Measurements from ENCODE around the gene ADARB2. TPM values are rescaled to one million over a fixed set of nuclear protein-coding genes. Genes with fewer than 3 reads are reported as not detected.

ADARB2 gene
- total RNA-seq, 2 experiments from 2014 or later = 0.28 to 0.40 TPM

DNA sequence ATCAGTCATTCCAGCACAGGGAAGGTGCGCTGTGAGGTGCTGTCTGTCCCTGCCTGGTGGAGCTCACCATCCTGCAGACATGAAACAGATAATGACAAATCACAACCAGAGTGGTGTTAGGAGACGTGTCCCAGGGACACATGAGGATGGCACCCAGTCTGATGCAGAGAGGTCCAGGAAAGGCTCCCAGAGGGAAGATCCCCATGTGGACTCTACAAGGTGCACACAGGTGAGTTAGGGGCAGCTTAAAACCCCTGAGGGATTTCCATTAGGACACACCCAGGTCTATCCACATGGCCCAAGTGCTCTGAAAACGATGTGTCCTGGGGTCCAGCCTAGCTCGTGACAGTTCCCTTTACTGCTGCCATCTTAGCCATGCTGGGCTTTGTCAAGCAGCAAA, 91.4 kb downstream of the ADARB2 start:
- H3K27me3 Mint-ChIP-seq = no peaks in the 10 kb centered on the region
- no peak overlapping the region for H3K27ac Mint-ChIP-seq
- no peaks in the 10 kb centered on the region for H3K4me1 Mint-ChIP-seq
- POLR2A ChIA-PET = no interaction called here
- no peak for DNase-seq
- H3K9me3 Mint-ChIP-seq = peaks cover 2% of the 10 kb centered on the region
- H3K4me3 Mint-ChIP-seq = no peak overlapping the region
- H3K36me3 Mint-ChIP-seq = no peaks in the 10 kb centered on the region
- no peak for ATAC-seq (ENCODE audit: low read depth)

DNA sequence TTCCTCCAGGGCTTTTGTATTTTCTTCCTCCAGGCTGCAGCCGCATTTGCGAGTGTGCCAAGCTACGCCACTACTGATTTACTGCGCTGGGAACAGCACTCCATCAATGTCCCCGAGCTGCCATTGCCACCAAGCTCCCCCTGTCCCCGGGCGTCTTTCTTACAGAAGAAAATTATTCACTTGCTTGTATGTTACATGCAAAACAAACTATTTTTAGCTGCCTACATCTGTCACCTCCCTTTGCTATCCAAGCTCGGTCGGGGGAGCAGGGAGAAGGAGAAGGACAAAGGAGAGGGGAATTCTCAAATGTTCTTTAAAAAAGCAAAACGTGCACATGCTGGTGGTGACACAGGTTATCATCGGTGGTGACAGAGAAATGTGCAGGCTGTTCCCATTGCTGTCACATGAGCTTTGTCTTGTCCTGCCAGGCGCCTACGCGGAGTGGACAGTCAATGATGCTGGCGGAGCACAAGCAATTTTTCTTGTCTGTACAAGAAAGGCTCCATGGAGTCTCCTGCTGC, 93.1 kb downstream of the ADARB2 start:
- ATAC-seq (ENCODE audit: low read depth) (no peak), DNase-seq (no peak)
- H3K36me3 Mint-ChIP-seq = no peaks in the 10 kb centered on the region
- H3K4me3 Mint-ChIP-seq = no peak overlapping the region
- H3K9me3 Mint-ChIP-seq = peaks cover 2% of the 10 kb centered on the region
- H3K4me1 Mint-ChIP-seq = no peaks in the 10 kb centered on the region
- H3K27ac Mint-ChIP-seq = no peak overlapping the region
- POLR2A ChIA-PET = no interaction called here
- no peaks in the 10 kb centered on the region for H3K27me3 Mint-ChIP-seq

DNA sequence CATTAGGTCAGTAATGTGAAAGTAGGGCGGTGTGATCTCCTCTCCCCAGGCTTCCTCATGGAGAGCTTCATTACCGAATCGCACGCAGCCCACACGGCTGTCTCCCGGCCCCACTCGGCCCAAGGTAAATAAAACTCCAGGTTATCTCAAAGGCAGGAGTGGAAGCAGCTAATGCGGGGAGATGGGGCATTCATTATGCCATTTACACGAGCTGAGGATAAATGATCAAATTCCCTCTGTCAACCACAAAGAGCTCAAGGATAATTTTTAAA, 93.5 kb downstream of the ADARB2 start:
- no peaks in the 10 kb centered on the region for H3K36me3 Mint-ChIP-seq
- H3K4me1 Mint-ChIP-seq = no peaks in the 10 kb centered on the region
- H3K27ac Mint-ChIP-seq = no peak overlapping the region
- ATAC-seq (ENCODE audit: low read depth) = no peak
- no peak overlapping the region for H3K4me3 Mint-ChIP-seq
- POLR2A ChIA-PET = no interaction called here
- H3K27me3 Mint-ChIP-seq = no peaks in the 10 kb centered on the region
- no peak for DNase-seq
- H3K9me3 Mint-ChIP-seq = peaks cover 2% of the 10 kb centered on the region

DNA sequence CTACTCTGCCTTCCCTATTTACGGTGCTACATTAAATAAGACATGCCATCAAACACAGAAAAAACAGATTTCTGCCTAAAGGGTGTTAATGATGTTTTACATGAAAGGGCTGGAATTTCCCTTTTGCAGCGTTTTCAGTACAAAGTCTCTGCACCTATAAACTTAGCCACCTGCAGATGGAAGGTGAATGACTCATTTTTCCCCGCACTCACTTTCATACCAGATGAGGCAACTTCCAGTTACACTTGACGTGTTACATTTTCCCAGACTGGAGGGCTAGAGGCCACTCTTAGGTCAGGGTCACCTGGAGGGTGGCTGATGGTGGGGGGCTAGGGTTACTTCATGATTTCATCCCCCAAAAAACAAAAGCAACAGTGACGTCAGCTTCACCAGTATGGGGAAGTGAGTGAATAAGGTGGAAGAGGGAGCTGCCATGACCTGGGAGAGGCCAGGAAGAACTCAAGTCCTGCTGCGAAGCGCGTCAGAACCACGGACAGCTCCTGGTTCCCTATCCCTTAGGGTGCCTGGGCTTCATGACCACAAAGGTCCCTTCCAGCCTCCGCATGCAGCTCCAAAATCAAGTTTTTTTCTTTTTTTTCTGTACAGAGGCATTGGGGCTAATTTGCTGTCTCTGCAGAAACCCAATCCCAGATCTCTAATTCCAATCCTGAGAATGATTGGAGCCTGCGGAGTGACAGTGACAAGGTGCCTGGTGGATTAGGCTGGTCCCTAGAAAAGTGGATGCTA, 94.0 kb downstream of the ADARB2 start:
- Mint-ChIP-seq H3K9me3 (peaks cover 2% of the 10 kb centered on the region), H3K4me1 (no peaks in the 10 kb centered on the region), H3K27me3 (no peaks in the 10 kb centered on the region), H3K4me3 (no peak overlapping the region), H3K36me3 (no peaks in the 10 kb centered on the region), H3K27ac (no peak overlapping the region)
- POLR2A ChIA-PET = no interaction called here
- ATAC-seq (ENCODE audit: low read depth) (no peak), DNase-seq (peak; percentile 37)

DNA sequence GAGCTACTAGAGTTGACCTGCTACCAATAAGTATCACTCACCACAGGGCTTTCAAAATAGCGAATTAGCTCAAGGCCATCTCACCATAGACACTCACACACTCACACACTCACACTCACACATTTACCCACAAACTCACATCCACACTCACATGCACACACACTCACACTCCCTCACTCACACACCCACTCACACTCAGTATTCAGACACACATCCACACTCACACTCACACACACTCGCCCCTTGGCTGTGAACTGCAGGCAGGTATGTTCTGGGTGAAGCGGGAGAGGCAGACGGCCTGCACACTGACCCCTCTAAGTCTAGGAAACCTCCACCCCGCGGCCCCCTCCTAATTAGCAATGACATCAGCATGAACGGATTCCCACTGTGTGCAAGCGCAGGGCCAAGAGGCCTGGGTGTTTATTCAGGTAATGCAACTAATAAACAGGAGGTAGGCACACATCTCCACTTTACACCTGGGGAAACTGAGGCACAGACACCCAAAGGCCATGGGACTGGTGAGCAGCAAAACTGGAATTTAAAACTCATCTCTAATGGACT, 94.6 kb downstream of the ADARB2 start:
- POLR2A ChIA-PET = no interaction called here
- DNase-seq (no peak), ATAC-seq (ENCODE audit: low read depth) (no peak)
- peaks cover 2% of the 10 kb centered on the region for H3K9me3 Mint-ChIP-seq
- no peaks in the 10 kb centered on the region for H3K4me1 Mint-ChIP-seq
- H3K36me3 Mint-ChIP-seq = no peaks in the 10 kb centered on the region
- H3K27ac Mint-ChIP-seq = no peak overlapping the region
- no peaks in the 10 kb centered on the region for H3K27me3 Mint-ChIP-seq
- H3K4me3 Mint-ChIP-seq = no peak overlapping the region

DNA sequence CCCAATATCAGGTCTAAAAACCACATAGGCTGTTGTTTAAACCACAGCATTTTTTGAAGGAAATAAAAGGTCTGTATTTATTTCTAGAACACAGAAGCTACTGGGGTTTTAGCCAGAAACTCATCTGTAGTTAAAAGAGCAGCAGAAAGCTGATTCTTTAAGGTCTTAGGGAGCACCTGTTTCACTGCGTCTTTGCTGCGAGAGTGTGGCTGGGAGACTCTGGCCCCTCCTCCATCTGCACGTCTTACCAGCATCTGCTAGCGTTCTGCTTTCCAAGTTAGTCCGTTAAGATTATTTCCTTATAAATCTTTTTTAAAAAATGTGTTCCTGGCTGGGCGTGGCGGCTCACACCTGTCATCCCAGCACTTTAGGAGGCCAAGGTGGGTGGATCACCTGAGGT, 95.9 kb downstream of the ADARB2 start:
- ATAC-seq (ENCODE audit: low read depth) (no peak), DNase-seq (no peak)
- Mint-ChIP-seq H3K4me1 (no peaks in the 10 kb centered on the region), H3K27me3 (no peaks in the 10 kb centered on the region), H3K4me3 (no peak overlapping the region), H3K36me3 (no peaks in the 10 kb centered on the region), H3K9me3 (peaks cover 2% of the 10 kb centered on the region), H3K27ac (no peak overlapping the region)
- POLR2A ChIA-PET = no interaction called here

DNA sequence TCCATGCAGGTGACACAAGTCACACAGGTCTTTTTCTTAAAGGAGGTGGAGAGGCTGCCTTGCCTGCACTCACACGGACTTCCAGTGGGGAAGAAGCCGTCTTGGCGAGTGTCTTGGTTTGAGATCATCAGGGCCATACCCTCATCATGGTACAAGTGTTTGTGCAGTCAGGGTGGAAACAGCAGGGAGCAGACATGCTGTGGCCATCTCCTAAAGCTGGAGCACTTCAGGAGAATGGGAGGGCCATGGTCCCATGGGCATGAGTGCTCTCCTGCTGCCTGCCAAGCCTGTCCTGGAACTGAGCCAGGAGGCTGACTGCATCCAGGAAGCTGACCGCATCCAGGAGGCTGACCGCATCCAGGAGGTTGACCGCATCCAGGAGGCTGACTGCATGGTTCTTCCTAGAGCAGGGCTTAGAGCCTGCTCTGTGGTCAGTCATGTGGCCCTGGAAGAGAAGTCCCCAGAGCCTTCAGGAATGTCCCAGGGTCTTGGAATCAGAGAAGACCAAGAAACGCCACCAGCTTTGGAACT, 98.4 kb downstream of the ADARB2 start:
- no peaks in the 10 kb centered on the region for H3K4me1 Mint-ChIP-seq
- ATAC-seq (ENCODE audit: low read depth) (no peak), DNase-seq (no peak)
- POLR2A ChIA-PET = no interaction called here
- H3K27me3 Mint-ChIP-seq = no peaks in the 10 kb centered on the region
- no peak overlapping the region for H3K27ac Mint-ChIP-seq
- H3K4me3 Mint-ChIP-seq = no peak overlapping the region
- no peaks in the 10 kb centered on the region for H3K9me3 Mint-ChIP-seq
- H3K36me3 Mint-ChIP-seq = no peaks in the 10 kb centered on the region

DNA sequence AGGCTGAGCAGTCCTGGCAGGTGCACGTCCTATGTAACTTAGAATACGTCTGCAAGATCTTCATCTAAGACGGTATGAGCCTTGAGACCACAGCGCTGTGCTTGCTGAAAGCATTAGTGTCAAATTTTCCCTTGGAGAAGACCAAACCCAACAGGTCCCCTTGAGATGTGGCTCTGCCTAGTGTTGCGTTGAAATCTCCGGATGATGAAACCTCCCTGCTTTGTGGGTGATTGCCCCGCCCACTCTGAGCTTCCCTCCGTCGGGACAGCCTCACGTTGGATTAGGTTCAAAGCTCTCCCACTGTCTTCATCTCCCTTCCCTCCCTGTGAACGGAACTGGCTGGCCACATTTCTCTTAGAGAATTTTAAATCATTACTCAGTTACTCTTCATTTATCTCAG, 102.0 kb downstream of the ADARB2 start:
- Mint-ChIP-seq H3K27ac (no peak overlapping the region), H3K4me3 (no peak overlapping the region), H3K4me1 (no peaks in the 10 kb centered on the region), H3K36me3 (no peaks in the 10 kb centered on the region), H3K27me3 (no peaks in the 10 kb centered on the region), H3K9me3 (no peaks in the 10 kb centered on the region)
- ATAC-seq (ENCODE audit: low read depth) = no peak
- no peak for DNase-seq
- POLR2A ChIA-PET = no interaction called here

DNA sequence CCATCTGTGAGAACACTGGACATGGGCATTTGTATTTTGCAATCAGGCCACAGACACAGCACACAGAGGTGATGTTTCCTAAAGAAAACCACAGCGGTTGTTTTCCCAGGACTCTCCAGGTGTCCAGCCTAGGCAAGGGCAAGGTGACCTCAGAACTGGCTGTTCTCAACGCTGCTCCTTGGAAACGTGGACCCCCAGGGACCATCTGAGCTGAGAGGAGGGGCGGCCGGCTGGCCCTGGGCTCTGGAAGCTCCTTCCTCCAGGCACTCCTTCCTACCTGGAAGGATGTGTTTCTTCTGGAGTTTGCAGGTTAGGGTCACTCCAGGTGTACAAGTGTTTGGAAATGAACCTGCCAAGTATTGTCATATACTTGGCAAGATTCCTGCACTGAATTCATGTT, 103.1 kb downstream of the ADARB2 start:
- ATAC-seq (ENCODE audit: low read depth) = no peak
- DNase-seq = no peak
- H3K27ac Mint-ChIP-seq = no peak overlapping the region
- H3K4me1 Mint-ChIP-seq = no peaks in the 10 kb centered on the region
- no peak overlapping the region for H3K4me3 Mint-ChIP-seq
- POLR2A ChIA-PET = no interaction called here
- no peaks in the 10 kb centered on the region for H3K27me3 Mint-ChIP-seq
- no peaks in the 10 kb centered on the region for H3K36me3 Mint-ChIP-seq
- H3K9me3 Mint-ChIP-seq = no peaks in the 10 kb centered on the region

DNA sequence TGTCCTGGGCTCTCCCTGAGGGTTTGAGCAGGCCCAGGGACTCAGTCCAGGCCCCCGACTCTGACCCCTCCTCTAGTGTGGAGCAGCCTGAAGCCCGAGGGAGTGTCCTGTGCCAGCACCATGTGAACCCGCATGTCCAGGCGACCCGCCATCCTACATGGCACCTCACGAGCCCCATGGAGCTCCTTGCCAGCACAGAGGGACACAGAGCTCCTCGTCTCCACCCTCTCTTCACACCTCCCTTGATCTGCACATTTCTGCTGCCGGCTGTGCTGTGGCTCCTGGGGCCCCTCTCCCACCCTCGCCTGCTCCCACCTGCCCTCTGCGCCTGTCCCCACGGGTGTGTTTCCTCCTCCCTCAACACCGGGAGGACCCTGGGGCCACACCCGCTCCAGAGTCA, 103.5 kb downstream of the ADARB2 start:
- Mint-ChIP-seq H3K4me1 (no peaks in the 10 kb centered on the region), H3K4me3 (no peak overlapping the region), H3K27ac (no peak overlapping the region), H3K36me3 (no peaks in the 10 kb centered on the region), H3K9me3 (no peaks in the 10 kb centered on the region), H3K27me3 (no peaks in the 10 kb centered on the region)
- no peak for ATAC-seq (ENCODE audit: low read depth)
- DNase-seq = no peak
- POLR2A ChIA-PET = no interaction called here

DNA sequence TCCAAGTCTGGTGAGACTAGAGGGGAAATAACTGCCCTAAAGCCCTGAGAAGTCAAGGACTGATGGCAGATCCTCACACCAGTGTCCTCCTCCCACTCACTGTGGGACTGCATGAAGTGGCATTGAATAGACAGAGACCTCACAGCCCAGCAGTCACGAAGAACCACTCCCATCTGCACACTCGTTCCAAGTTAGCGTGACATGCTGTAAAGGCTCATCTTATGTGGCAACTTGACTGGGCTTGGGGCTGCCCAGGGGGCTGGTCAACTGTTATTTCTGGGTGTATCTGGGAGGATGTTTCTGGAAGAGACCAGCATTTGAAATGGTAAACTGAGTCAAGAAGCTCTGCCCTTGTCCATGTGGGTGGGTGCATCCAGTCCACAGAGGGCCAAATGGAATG, 104.7 kb downstream of the ADARB2 start:
- DNase-seq (no peak), ATAC-seq (ENCODE audit: low read depth) (no peak)
- POLR2A ChIA-PET = no interaction called here
- Mint-ChIP-seq H3K9me3 (no peaks in the 10 kb centered on the region), H3K27ac (no peak overlapping the region), H3K4me1 (no peaks in the 10 kb centered on the region), H3K27me3 (no peaks in the 10 kb centered on the region), H3K36me3 (no peaks in the 10 kb centered on the region), H3K4me3 (no peak overlapping the region)

DNA sequence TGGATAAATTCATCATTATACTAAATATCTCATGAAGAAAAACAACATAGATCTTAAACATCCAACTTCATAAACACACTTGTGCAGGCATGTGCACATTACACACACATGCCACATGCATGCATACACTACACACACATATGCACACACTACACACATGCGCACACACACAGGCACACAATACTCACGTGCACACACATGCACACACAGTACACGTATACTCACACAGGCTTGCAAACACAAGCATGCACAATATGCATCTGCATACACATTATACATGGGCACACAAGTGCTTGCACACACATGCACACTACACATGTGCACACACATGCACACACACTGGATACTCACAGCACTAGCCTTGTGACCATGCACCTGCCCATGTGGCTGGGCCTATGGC, 105.2 kb downstream of the ADARB2 start:
- H3K27ac Mint-ChIP-seq = no peak overlapping the region
- no peaks in the 10 kb centered on the region for H3K36me3 Mint-ChIP-seq
- H3K27me3 Mint-ChIP-seq = no peaks in the 10 kb centered on the region
- POLR2A ChIA-PET = no interaction called here
- H3K4me1 Mint-ChIP-seq = no peaks in the 10 kb centered on the region
- H3K9me3 Mint-ChIP-seq = no peaks in the 10 kb centered on the region
- no peak overlapping the region for H3K4me3 Mint-ChIP-seq
- no peak for ATAC-seq (ENCODE audit: low read depth)
- no peak for DNase-seq

DNA sequence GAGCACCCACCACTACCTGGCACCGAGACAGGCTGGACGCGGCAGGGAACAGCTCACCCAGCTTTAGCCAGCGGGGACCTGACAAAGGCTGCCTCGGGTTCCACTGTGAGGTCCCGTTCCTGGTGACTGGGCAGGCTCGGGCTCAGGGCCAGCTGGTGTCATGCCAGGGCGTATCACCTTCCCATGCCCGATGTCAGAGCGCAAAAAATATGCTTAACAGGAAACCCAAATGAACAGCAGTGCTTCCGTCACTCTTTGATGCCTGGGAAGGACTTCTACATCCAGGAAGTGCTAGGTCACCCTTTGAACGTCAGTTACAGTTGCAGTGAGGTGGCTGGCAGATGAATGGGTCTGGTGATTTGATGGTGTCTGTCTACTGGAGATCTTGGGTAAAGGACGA, 106.0 kb downstream of the ADARB2 start:
- Mint-ChIP-seq H3K9me3 (no peaks in the 10 kb centered on the region), H3K27me3 (no peaks in the 10 kb centered on the region), H3K4me1 (no peaks in the 10 kb centered on the region), H3K36me3 (no peaks in the 10 kb centered on the region), H3K4me3 (no peak overlapping the region), H3K27ac (no peak overlapping the region)
- POLR2A ChIA-PET = no interaction called here
- DNase-seq (no peak), ATAC-seq (ENCODE audit: low read depth) (no peak)

DNA sequence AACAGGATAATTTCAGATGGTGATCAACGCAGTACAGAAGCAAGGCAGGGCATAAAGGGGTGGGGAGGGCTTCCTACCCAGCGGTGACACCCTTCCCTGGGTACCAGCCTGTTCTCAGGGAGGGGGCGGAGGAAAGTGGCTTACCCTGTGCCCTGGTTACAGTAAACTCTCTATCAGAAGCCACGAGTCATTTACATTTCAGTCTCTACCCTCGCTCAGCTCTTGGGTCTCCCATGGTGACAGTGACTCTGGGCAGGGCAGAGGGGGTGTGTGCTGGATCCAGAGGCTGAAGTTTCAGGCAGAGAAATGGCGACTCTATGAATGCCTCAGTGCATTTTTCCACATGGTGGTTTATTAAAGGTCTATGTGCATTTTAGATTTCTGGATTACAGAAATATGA, 107.0 kb downstream of the ADARB2 start:
- Mint-ChIP-seq H3K27me3 (no peaks in the 10 kb centered on the region), H3K4me3 (no peak overlapping the region), H3K4me1 (no peaks in the 10 kb centered on the region), H3K27ac (no peak overlapping the region), H3K36me3 (no peaks in the 10 kb centered on the region), H3K9me3 (no peaks in the 10 kb centered on the region)
- DNase-seq = no peak
- ATAC-seq (ENCODE audit: low read depth) = no peak
- POLR2A ChIA-PET = no interaction called here

Measured in activated naive CD8-positive, alpha-beta T cell treated with anti-CD3 and anti-CD28 coated beads, Interleukin-2, amount 10 ng/mL, durations not matched to agents 7 days and 5 days (primary cell).